Measurements from ENCODE around the gene SHISA9. TPM values are rescaled to one million over a fixed set of nuclear protein-coding genes. Genes with fewer than 3 reads are reported as not detected.

SHISA9 gene
- total RNA-seq, 1 donor from 2014 or later, result 3.0 TPM

DNA sequence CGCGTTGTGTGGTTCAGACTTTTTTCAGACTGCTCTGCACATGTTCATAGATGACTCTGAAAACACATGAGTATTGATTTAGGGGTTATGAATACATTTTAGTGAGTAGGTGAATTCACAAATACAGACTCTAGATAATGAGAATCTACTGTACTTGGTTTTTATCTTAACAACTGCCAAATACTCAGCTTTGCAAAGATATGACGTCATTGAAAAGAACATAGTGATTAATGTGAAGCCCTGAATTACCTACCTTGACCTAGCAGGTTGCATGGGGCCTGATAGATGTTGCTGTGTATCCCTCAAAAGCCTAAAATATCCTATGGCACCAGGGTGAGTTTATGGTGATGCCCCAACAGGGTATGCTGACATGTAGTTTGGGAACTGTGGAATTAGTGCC is 98.0 kb downstream of the SHISA9 start:
- H3K36me3 Mint-ChIP-seq (ENCODE audit: insufficient read depth), result no peaks in the 10 kb centered on the region
- TF ChIP-seq CTCF (IDR thresholded peaks at IDR 0.05; ENCODE audit: unreplicated experiment), result no peak
- no peaks in the 10 kb centered on the region for H3K27me3 Mint-ChIP-seq
- H3K27ac Mint-ChIP-seq, result no peak overlapping the region
- no peak overlapping the region for H3K4me3 Mint-ChIP-seq (ENCODE audit: low read depth)
- no peaks in the 10 kb centered on the region for H3K9me3 Mint-ChIP-seq (ENCODE audit: low read depth)
- no peaks in the 10 kb centered on the region for H3K4me1 Mint-ChIP-seq (ENCODE audit: low read depth)
- no peak for DNase-seq (ENCODE audit: low spot score, unreplicated experiment)

DNA sequence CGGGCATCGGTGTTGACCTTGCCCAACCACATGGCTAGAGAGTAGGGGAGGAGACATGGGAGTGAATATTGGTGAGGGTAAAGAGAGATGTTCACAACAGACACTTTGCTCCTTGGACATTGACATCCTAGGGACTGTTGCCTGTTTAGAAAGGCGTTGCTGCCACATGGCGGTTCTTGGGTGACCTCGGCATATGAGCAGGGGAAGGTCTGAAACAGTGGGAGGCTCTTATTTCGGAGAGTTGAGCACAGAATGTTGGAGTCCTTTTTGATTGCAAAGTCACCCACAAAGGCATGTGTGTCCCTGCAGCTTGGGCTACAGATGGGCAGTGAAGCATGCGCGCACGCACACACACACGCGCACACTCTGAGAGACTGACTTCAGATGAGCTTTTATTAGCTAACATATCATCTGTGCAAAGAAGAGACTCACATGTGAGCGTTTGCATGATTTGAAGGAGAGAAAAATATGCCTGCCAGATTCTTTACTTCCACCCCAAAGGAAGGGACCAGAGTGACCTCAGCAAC is 104.4 kb downstream of the SHISA9 start:
- Mint-ChIP-seq H3K4me3 (ENCODE audit: low read depth) (no peak overlapping the region), H3K9me3 (ENCODE audit: low read depth) (no peaks in the 10 kb centered on the region), H3K4me1 (ENCODE audit: low read depth) (no peaks in the 10 kb centered on the region), H3K27ac (no peak overlapping the region), H3K27me3 (no peaks in the 10 kb centered on the region), H3K36me3 (ENCODE audit: insufficient read depth) (no peaks in the 10 kb centered on the region)
- TF ChIP-seq CTCF (IDR thresholded peaks at IDR 0.05; ENCODE audit: unreplicated experiment), result no peak
- no peak for DNase-seq (ENCODE audit: low spot score, unreplicated experiment)

- TF ChIP-seq CTCF (IDR thresholded peaks at IDR 0.05; ENCODE audit: unreplicated experiment), result no peak
- Mint-ChIP-seq H3K4me3 (ENCODE audit: low read depth) (no peak overlapping the region), H3K36me3 (ENCODE audit: insufficient read depth) (no peaks in the 10 kb centered on the region), H3K4me1 (ENCODE audit: low read depth) (no peaks in the 10 kb centered on the region), H3K27ac (no peak overlapping the region), H3K27me3 (no peaks in the 10 kb centered on the region), H3K9me3 (ENCODE audit: low read depth) (no peaks in the 10 kb centered on the region)
- no peak for DNase-seq (ENCODE audit: low spot score, unreplicated experiment)
Measured at GRCh38 chr16:13012601-13013000, 111.2 kb downstream of the SHISA9 start.

DNA sequence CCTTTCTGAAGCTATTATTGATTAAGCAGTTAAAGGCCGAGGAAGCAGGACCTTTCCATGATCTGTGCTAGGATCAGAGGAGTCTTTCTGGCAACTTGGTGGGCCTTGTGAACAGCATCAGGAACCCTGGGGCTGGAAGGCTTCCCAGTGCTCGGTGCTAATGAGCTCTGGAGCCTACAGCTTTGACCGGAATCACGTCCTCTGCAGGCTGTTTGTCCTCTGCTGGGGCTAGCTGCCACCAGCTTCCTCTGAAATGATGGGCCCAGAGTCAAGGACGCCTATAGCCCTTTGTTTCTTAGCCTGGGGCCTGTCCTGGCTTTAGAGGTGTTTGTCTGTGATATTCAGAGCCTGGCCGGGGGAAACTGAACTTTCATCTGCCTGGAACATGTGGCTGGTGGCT is 111.6 kb downstream of the SHISA9 start:
- no peak for DNase-seq (ENCODE audit: low spot score, unreplicated experiment)
- H3K27me3 Mint-ChIP-seq, result no peaks in the 10 kb centered on the region

DNA sequence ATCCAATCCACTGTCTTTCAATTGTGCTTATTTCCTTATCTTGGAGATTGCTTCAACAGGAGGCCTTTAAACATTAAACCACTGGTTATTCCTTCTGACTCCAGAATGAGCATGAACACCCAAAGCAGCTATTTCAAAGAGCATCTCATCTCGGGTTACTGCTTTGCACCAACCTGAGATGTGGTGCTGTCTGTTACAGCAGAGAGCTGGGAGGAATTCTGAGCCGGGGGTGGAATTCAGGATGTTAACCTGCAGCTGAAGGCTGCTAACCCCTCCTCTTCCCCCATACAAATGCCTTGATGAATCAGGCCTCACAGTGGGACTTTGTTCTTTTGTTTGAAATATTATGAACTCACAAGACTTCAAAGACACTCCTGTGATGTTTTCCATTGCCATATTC is 113.1 kb downstream of the SHISA9 start:
- no peak for DNase-seq (ENCODE audit: low spot score, unreplicated experiment)
- Mint-ChIP-seq H3K27me3 (no peaks in the 10 kb centered on the region), H3K4me1 (ENCODE audit: low read depth) (no peaks in the 10 kb centered on the region), H3K27ac (no peak overlapping the region), H3K36me3 (ENCODE audit: insufficient read depth) (no peaks in the 10 kb centered on the region), H3K9me3 (ENCODE audit: low read depth) (no peaks in the 10 kb centered on the region), H3K4me3 (ENCODE audit: low read depth) (no peak overlapping the region)
- no peak for TF ChIP-seq CTCF (IDR thresholded peaks at IDR 0.05; ENCODE audit: unreplicated experiment)

More for the DNA sequence above, 111.6 kb downstream of the SHISA9 start:
- Mint-ChIP-seq H3K9me3 (ENCODE audit: low read depth) (no peaks in the 10 kb centered on the region), H3K4me1 (ENCODE audit: low read depth) (no peaks in the 10 kb centered on the region), H3K4me3 (ENCODE audit: low read depth) (no peak overlapping the region), H3K27ac (no peak overlapping the region), H3K36me3 (ENCODE audit: insufficient read depth) (no peaks in the 10 kb centered on the region)
- no peak for TF ChIP-seq CTCF (IDR thresholded peaks at IDR 0.05; ENCODE audit: unreplicated experiment)

All from progenitor cell of endocrine pancreas (in vitro differentiated cells).